NT2/D1 (cell line): ENCODE results near the gene FOXO3.

Experiments
- SUZ12 ChIP-seq: IDR thresholded peaks from 2 replicates; pipeline ENCODE4 v1.6.1; 2011; ENCODE audit not compliant: insufficient read length, insufficient read depth; ENCODE audit errors: extremely low read depth
- YY1 ChIP-seq: IDR thresholded peaks from 2 replicates; pipeline ENCODE4 v1.6.1; 2011; ENCODE audit not compliant: insufficient read length, insufficient read depth
- ZNF274 ChIP-seq: IDR thresholded peaks from 2 replicates; pipeline ENCODE4 v1.6.1; 2011; ENCODE audit warnings: mild to moderate bottlenecking, low read depth, low read length

DNA sequence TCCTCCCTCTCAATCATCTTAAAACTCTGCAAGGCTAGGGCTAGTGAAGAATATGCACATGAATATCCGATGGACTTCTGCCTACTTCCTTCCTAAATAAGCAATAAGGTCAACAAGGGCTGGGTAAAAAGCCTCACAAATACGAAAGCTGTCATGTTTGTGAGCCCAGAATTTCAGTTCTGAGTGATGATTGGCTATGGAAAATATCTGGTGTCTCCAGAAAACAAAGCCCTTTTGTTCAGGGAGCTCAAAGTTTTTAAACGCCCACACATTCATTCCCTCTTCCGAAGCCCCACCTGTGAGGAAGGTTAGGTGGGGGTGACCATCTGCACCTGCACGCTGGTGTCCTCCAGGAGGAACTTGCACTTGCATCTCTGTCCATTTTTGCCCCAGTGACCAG lies 160.6 kb downstream of the FOXO3 start:
- TF ChIP-seq SUZ12: no peak
- no peak for TF ChIP-seq ZNF274
- TF ChIP-seq YY1: no peak
